AG04450 (cell line): ENCODE data around the gene ZBTB43. TPM values are rescaled to one million over a fixed set of nuclear protein-coding genes. Genes with fewer than 3 reads are reported as not detected.

ENCODE experiments used
- CTCF ChIA-PET: fragments of 300-600, 350-600 bp; formaldehyde crosslinking; extraction: SDS; loops from one replicate; lab custom pipeline; 2022; ENCODE audit warnings: antibody characterized with exemption, inconsistent platforms; lab: Charles Lee
- POLR2A ChIA-PET: fragments of 350-600 bp; formaldehyde crosslinking; extraction: SDS; loops from one replicate; lab custom pipeline; 2021; ENCODE audit warnings: antibody characterized with exemption, inconsistent platforms; lab: Yijun Ruan, JAX
- DNase-seq: peaks from one replicate; pipeline ENCODE4 v3.0.0-alpha.2; 2011; ENCODE audit warnings: low read depth, low spot score
- H3K27ac ChIP-seq: one replicate; pipeline ENCODE4 v1.5.1; 2012; ENCODE audit warnings: low read depth, low read length, control low read depth
- H3K27me3 ChIP-seq: one replicate; pipeline ENCODE4 v1.6.0; 2012; ENCODE audit warnings: low read length; ENCODE audit not compliant: control insufficient read depth, insufficient read depth
- H3K4me3 ChIP-seq: 2 replicates; pipeline ENCODE4 v1.5.1; 2011; ENCODE audit warnings: mild to moderate bottlenecking, low read depth, low read length, control low read depth
- H3K9me3 ChIP-seq: 2 replicates; pipeline ENCODE4 v1.5.1; 2012; ENCODE audit warnings: low read length; ENCODE audit not compliant: control insufficient read depth, insufficient read depth
- polyA plus RNA-seq: library from polyadenylated mRNA; depleted of rRNA; stranded (reverse); fragments of >200 nt; gene quantifications from 2 replicates; pipeline ENCODE4 v1.2.3, GENCODE V29; 2011
- TF ChIP-seq, protein P1 (sequence below): IDR thresholded peaks from 2 replicates; pipeline ENCODE4 v1.5.1; 2011; ENCODE audit warnings: low read depth, low read length, control low read depth, inconsistent platforms

Gene ZBTB43
- polyA plus RNA-seq, 1 experiment, result 11.7 TPM

DNA sequence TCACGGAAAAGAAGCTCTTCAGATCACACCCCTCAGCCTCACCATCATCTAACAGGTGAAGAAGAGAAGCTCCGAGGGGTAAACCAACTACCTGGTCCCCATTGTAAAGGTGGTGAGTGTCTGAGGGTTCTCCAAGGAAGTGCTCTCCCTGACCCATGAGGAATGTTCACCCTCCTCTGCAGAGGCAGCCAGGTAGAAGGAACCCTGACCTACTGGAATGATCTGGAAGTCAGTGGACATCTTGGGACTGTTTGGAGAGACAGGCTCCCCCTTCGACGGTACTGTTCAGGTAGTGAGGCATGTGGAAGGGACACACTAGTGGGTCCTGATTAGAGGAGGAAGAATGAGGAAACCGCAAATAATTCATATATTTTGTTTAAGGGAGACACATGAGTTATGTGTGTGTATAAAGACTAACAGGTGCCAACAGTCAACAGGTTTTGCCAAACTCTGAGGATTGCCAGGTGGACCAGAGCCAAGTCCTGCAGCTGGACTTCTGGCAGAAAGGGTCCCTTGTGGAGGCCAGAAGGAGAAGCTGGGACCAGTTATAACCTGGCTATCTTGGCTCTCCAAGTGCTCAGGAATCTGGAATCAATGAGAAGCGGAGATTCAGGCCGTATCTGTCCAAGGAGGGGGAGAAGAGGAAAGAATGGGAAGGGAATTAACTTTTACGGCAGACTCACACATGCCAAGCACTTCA is 52.6 kb downstream of the ZBTB43 start:
- CTCF ChIA-PET, result no interaction called here
- no peak for DNase-seq
- TF ChIP-seq, protein P1, sequence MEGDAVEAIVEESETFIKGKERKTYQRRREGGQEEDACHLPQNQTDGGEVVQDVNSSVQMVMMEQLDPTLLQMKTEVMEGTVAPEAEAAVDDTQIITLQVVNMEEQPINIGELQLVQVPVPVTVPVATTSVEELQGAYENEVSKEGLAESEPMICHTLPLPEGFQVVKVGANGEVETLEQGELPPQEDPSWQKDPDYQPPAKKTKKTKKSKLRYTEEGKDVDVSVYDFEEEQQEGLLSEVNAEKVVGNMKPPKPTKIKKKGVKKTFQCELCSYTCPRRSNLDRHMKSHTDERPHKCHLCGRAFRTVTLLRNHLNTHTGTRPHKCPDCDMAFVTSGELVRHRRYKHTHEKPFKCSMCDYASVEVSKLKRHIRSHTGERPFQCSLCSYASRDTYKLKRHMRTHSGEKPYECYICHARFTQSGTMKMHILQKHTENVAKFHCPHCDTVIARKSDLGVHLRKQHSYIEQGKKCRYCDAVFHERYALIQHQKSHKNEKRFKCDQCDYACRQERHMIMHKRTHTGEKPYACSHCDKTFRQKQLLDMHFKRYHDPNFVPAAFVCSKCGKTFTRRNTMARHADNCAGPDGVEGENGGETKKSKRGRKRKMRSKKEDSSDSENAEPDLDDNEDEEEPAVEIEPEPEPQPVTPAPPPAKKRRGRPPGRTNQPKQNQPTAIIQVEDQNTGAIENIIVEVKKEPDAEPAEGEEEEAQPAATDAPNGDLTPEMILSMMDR, result no peak

DNA sequence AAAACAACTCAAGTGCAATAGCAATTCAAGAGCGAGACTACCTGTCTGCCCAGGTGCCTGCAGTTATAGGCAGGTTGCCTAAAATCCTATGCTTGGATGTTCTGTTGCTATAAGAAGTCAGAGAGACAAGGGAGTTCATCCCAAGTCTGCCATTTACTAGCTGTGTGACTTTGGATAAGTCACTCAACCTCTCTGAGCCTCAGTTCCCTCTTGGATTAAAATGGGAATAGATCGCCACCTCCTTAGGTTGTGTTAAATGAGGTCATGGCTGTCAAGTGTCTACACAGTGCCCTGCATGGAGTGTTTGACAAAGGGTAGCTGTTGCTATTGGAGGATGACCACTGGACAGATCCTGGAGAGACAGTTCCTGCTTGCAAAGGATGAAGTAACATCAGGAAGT is 54.3 kb downstream of the ZBTB43 start:
- no peak overlapping the region for H3K27ac ChIP-seq
- POLR2A ChIA-PET, result no interaction called here

More for the DNA sequence above, 52.6 kb downstream of the ZBTB43 start:
- Histone ChIP-seq H3K27ac (no peak overlapping the region), H3K27me3 (peaks cover 32% of the 10 kb centered on the region), H3K9me3 (no peaks in the 10 kb centered on the region; the same call in 1 of the 2 replicates), H3K4me3 (no peak overlapping the region)
- POLR2A ChIA-PET, result interaction anchor here (0.6 kb wide), 1 partner anchor 52 kb away, joined by 3 read pairs; no protein-coding TSS in a partner anchor

DNA sequence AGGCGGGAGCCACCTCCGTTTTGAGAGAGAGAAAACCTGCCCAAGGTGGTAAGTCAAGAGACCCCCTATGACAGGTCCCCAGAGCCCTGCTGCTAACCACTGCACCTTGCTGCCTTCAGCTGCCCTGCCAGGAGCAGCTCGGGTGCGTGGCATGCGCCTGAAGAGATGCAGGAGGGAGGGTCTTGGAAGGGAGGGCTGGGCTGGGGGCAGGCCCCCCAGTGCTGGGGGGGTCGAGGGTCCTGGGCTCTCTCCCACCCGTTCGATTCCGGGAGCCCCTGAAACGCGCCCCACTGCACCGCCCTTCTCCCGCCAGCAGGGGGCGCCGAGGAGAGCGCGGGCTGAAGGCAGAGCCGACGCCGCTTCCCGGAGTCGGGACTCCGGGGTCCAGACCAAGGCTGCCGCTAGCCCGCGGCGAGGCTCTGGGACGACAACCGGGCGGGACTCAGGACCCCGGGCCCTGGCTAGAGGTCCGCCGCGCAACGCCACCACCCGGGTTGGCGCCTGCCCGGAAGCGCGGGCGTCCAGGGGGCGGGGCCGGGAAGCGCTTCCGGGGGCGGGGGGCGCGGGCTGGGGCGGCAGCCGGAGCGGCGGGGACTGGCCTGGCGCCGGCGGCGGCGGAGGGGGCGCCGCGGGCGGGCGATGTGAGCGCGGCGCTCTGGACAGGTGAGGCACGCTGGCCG is 55.4 kb downstream of the ZBTB43 start, which contains the start of gene ZBTB34:
Gene ZBTB34 (plus strand): TSS at position 563 of the 680 bp plus-strand sequence. CDS start 18,761 bp downstream, outside the sequence.
- H3K4me3 ChIP-seq, result peak within 1 kb of the TSS; percentile 90
- peak within 1 kb of the TSS; percentile 75 for H3K27ac ChIP-seq
- DNase-seq, result no peak
- TF ChIP-seq, protein P1, result peak; percentile 96
- peaks cover 27% of the 10 kb centered on the region for H3K27me3 ChIP-seq
- POLR2A ChIA-PET, result no interaction called here
- CTCF ChIA-PET, result interaction anchor here (0.5 to 1.8 kb wide), 12 partner anchors 8 to 339 kb away, joined by 3 to 12 read pairs (median 5); no protein-coding TSS in a partner anchor
- H3K9me3 ChIP-seq, result no peaks in the 10 kb centered on the region; the same call in 1 of the 2 replicates

More for the DNA sequence above, 54.3 kb downstream of the ZBTB43 start:
- peaks cover 27% of the 10 kb centered on the region for H3K27me3 ChIP-seq
- DNase-seq, result no peak
- no peaks in the 10 kb centered on the region; the same call in 1 of the 2 replicates for H3K9me3 ChIP-seq
- TF ChIP-seq, protein P1, result no peak
- no peak overlapping the region for H3K4me3 ChIP-seq
- CTCF ChIA-PET, result interaction anchor here (0.8 to 1.8 kb wide), 6 partner anchors 9 to 340 kb away, joined by 3 to 12 read pairs (median 6); no protein-coding TSS in a partner anchor

DNA sequence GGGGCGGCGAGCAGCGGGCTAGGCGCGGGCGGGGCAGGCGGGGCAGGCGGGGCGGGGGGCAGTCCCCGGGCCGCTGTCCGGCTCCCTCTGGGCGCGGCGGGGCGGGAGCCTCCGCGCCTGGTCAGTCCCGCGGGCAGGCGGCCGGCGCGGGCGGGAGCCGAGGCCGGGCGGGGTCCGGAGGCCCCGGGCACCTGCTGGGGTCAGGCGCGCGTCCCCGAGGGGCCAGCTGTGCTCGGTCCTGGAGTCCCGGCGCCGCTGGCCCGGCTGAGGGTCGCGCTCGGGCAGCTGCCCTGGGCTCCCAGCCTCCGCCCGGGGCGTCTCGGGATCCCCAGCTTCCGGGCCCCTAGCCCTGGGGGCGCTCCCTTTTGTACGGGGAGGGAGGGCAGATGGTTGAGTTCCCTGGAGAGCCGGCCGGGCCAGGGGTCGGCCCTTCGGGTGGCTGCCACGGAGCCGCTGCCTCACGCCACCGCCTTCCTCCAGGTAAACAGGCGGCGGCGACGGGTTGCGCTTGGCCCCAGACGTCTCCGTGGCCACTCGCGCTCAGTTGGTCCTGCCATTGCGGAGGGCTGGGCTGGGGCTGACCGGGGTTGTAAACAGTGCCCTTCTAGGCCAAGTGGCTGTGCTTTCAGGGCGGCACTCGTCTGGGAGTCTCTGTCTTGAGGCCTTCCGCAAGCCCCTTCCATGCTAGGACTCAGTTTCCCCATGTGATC is 56.1 kb downstream of the ZBTB43 start:
- TF ChIP-seq, protein P1, result no peak
- Histone ChIP-seq H3K27me3 (peaks cover 24% of the 10 kb centered on the region), H3K4me3 (peak overlapping the region; percentile 90), H3K9me3 (no peaks in the 10 kb centered on the region; the same call in 1 of the 2 replicates), H3K27ac (peak overlapping the region; percentile 75)
- CTCF ChIA-PET, result no interaction called here
- DNase-seq, result no peak
- POLR2A ChIA-PET, result no interaction called here
